NOMO-1 treated with DMSO at 0.1 percent for 48 hours (cell line): Measurements from ENCODE around the gene FOXO3B.
"Not testable (repeated sequence)": the region's sequence is repeated elsewhere in the genome, so short reads cannot be mapped to it uniquely, and the experiment has no call there.

ENCODE experiments used
- DNase-seq: peaks from one replicate; lab custom pipeline; 2025; ENCODE audit not compliant: unreplicated experiment; lab: John Stamatoyannopoulos, UW

The FOXO3B gene

DNA sequence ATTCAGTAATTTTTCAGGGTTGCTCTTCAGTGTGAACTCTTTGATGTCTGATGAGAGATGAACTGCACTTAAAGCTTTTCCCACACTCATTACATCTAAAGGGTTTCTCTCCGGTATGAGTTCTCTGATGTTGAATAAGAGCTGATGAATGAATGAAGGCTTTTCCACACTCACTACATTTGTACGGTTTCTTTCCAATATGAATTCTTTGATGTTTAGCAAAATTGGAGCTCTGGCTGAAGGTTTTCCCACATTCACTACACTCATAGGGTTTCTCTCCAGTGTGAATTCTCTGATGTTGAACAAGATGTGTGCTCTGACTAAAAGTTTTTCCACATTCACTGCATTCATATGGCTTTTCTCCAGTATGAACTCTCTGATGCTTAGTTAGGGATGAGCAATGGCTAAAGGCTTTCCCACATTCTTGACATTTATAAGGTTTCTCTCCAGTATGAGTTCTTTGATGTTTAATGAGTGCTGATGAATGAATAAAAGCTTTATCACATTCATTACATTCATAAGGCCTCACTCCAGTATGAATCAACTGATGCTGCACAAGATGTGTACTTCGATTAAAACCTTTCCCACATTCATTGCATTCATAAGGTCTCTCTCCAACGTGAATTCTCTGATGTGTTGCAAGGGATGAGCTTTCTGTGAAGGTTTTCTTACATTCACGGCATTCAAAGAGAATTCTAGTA lies 20.0 kb downstream of the FOXO3B start:
- not testable (repeated sequence) for DNase-seq

DNA sequence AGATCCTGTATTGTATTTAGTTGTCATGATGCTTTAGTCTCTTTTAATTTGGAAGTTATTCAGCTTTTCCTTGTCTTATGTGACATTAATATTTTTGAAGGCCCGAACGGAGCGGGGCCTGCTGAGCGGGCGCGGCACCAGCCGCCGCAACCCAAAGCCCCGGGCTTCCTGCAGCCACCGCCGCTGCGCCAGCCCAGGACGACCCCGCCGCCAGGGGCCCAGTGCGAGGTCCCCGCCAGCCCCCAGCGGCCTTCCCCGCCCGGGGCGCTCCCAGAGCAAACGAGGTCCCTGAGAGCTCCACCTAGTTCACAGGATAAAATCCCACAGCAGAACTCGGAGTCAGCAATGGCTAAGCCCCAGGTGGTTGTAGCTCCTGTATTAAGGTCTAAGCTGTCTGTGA lies 32.0 kb downstream of the FOXO3B start:
- DNase-seq = not testable (repeated sequence)

DNA sequence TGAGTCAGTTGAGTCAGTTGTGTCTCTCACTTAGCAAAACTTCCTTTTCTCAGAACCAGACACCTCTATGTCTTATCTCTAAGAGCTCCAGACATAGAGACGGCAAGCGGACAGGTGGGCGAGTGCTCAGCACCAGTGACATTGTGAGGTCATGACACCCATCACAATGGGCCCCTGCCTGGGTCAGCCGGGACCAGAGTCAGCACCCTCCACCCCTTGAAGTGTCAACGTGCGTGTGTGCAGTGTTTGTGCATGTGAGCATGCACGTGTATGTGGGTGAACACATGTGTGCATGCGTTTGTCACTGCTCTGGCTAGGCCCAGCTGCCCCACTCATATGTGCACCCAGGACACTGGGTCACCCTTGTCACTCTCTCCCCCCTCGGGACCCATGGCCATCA lies 37.8 kb downstream of the FOXO3B start, which contains the start of gene TBC1D28:
TSS of gene TBC1D28 (minus strand) at position 101 of the 400 bp plus-strand sequence. CDS start 3,039 bp downstream, outside the sequence.
- DNase-seq = not testable (repeated sequence)

DNA sequence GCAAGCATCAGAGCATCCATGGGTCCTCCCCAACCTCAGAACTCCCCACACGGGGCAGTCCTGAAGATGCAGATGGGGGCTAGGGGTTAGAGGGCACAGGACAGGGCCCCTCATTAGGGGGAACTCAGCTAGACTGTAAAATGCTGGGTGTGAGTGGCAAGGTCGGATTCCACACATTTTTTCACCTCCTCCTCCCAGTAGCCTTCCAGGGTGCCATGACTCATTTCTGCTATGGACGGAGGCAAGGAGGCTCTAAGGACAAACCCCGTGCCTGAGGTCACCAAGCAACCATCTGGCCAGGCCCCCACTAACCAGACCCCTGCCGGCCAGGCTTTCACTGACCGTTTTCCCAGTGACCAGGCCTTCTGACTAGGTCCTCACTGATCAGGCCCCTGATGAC lies 39.0 kb downstream of the FOXO3B start:
- not testable (repeated sequence) for DNase-seq

DNA sequence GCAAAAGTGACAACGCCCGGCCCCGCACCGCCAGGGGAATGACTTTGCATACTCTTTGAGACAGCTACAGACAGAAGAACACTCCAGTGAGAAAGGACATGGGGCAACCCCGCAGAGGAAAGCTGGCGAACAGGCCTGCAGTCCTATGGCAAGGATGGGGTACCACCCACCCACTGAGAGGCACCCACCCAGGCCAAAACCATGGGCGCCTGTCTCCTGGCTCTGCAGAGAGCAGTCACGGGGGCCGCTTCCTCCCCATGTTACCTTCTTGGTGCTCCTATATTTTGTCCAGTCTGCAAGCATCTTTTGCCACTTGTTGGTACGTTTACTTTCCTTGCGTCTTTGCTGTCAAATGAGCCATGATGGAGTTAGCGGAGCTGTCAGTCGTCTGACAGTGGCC lies 43.8 kb downstream of the FOXO3B start:
- not testable (repeated sequence) for DNase-seq

DNA sequence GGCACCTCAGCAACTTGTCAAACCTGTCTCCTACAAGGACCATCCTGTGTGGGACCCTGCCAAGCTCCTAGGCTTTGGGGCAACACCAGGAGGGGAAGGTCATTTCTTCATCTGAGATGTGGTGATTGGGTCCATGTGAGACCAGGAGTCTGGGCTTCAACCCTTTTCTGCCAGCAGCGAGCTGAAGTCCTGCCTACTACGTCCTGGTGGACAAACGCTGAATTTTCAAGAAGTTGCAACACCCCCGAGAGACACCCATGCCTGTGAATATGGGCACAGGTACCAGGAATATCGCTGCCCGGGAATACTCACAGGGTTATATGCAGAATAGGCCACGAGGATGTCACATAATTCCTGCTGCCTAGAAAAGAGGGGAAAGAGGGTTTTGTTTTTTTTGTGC lies 45.9 kb downstream of the FOXO3B start:
- DNase-seq = not testable (repeated sequence)

DNA sequence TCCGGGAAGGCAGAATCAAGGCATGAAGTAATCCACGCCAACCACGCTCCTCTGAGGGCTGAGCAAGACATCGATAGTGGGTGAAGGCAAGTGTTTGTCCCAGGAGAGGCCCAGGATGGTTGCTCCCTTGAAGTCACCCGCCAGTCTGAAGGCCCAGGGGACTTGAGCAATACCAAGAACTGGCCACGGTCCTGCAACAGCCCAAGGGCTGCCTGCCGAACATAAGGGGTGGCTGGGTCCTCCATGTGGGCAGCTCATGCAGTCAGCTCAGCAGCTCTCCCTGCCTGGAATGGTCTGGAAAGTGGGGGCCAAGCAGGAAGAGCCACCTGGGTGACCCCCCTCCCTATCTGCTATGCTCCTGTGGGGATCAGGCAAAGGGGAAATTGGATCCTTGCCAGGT lies 46.3 kb downstream of the FOXO3B start:
- not testable (repeated sequence) for DNase-seq

DNA sequence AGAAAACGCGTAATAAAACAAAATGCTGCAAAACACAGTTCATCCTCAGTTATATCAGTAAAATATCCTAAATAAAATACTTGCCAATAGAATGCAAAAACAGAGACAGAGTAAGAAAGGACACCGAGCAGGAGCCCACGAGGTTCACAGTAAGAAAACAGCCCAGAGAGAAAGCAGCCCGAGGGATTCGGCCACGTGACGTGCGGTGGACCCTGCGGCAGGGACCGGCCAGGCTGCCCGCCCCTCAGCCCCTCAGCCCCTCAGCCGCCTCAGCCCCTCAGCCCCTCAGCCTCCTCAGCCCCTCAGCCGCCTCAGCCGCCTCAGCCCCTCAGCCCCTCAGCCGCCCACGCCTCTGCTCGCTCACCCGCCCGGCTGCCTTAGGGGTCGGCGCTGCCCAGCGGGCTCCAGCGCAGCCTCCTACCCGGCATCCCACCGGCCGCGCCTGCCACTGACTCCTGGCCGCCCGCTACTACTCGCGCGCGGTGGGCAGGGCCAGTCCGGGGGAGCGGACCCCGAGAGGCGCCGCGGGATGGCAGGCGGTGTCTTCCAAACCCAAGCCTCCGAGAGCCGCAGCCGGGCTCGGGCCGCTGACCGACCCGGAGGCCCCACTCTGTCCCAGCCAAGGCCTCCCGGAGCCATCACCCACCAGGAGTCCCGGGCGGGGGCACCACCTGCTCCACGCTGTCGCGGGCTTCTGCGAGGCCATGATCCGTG lies 47.4 kb downstream of the FOXO3B start:
- not testable (repeated sequence) for DNase-seq
